Measurements from ENCODE around the gene MELK.

DNA sequence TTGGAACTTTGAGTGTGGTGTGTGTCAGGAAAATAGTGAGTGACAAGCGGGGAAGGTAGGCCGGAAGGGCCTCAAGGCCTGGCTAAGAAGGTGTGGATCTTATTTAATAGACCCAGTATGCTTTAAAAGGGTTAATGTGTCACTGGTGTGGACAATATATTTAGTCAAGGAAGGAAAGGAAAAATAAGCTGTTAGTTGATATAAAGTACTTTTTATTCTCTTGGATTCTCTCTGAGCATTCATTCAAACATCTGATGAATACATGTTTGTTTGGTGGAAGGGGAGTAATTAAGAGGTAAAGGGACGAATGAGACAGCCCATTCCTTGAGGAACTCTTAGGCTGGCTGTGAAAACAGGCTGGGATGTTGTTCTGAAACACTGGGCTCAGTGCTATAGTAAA is 98.9 kb downstream of the MELK start:
- no peak for TF ChIP-seq TAF1 (IDR thresholded peaks at IDR 0.05; ENCODE audit: low read depth)
- TF ChIP-seq, protein P1, sequence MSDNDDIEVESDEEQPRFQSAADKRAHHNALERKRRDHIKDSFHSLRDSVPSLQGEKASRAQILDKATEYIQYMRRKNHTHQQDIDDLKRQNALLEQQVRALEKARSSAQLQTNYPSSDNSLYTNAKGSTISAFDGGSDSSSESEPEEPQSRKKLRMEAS (IDR thresholded peaks at IDR 0.05) = no peak
